Natural killer cell treated with Interleukin-12 subunit alpha and Interleukin-12 subunit beta and Interleukin-15 and Interleukin-18, amount 100 ng/mL, for 72 hours (primary cell): ENCODE measurements around the gene POU6F1. TPM values are rescaled to one million over a fixed set of nuclear protein-coding genes. Genes with fewer than 3 reads are reported as not detected.
"Not testable (repeated sequence)": the region's sequence is repeated elsewhere in the genome, so short reads cannot be mapped to it uniquely, and the experiment has no call there.

ENCODE experiments used
- ATAC-seq, 2 donors: fragments of 150-1000 bp; cut with Tn5 transposase in 1 of 2; sonication (Bioruptor Pico), chemical (Tn5 transposase) in 1 of 2; 2 replicates each; pipeline ENCODE4 v1.10.0; 2021
- DNase-seq: peaks from one replicate; pipeline ENCODE4 v3.0.0; 2022; ENCODE audit warnings: low spot score
- H3K27ac Mint-ChIP-seq, 2 donors: 1 replicate in 1 of 2; 2 replicates in 1 of 2; pipeline ENCODE4 v1.8.0; 2022; ENCODE audit warnings: mixed read lengths in 2 of 2, mild to moderate bottlenecking in 1 of 2, moderate library complexity in 1 of 2
- H3K27me3 Mint-ChIP-seq, 2 donors: 1 replicate in 1 of 2; 2 replicates in 1 of 2; pipeline ENCODE4 v1.8.0; 2022; ENCODE audit warnings: mixed read lengths in 2 of 2
- H3K36me3 Mint-ChIP-seq: one replicate; pipeline ENCODE4 v1.8.0; 2022; ENCODE audit warnings: mixed read lengths
- H3K4me1 Mint-ChIP-seq, 2 donors: 1 replicate in 1 of 2; 2 replicates in 1 of 2; pipeline ENCODE4 v1.8.0; 2022; ENCODE audit warnings: low read depth in 2 of 2, mixed read lengths in 2 of 2, mild to moderate bottlenecking in 1 of 2
- H3K4me3 Mint-ChIP-seq: one replicate; pipeline ENCODE4 v1.8.0; 2022; ENCODE audit warnings: mixed read lengths
- H3K9me3 Mint-ChIP-seq: 2 replicates; pipeline ENCODE4 v1.8.0; 2022; ENCODE audit warnings: mixed read lengths
- total RNA-seq, 2 donors: library from RNA; stranded (reverse); gene quantifications; one replicate each; pipeline ENCODE4 v1.2.3, GENCODE V29; 2022

POU6F1 gene
- total RNA-seq, 2 donors from 2014 or later = 3.6 to 5.3 TPM

DNA sequence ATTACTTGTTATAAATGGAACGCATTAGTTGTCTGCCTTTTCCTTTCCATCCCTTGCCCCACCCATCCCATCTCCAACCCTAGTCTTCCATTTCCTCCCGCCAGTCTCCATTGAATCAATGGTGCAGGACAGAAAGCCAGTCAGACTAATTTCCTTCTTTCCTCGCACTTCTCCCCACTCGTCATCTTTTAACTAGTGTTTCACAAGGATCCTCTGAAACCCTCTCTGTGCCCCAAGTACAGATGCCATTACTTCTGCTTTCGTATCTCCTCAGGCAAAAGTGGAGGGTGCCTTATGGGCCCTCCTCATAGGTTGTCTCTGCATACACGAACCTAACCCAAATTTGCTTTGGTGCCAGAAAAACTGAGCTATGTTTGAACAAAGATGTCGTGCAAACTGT, 25.0 kb upstream of the POU6F1 start:
- DNase-seq = no peak
- no peak overlapping the region for H3K4me3 Mint-ChIP-seq
- H3K9me3 Mint-ChIP-seq = no peaks in the 10 kb centered on the region
- no peaks in the 10 kb centered on the region for H3K27me3 Mint-ChIP-seq
- H3K36me3 Mint-ChIP-seq = peaks cover 24% of the 10 kb centered on the region
- ATAC-seq = no peak
- H3K27ac Mint-ChIP-seq = peak overlapping the region; percentile 26 to 63
- H3K4me1 Mint-ChIP-seq = peaks cover 58 to 61% of the 10 kb centered on the region in 2 donors

- peak overlapping the region in 1 of 2 donors; percentile 36 for H3K27ac Mint-ChIP-seq
- peaks cover 24% of the 10 kb centered on the region for H3K36me3 Mint-ChIP-seq
- H3K4me1 Mint-ChIP-seq = peaks cover 53 to 55% of the 10 kb centered on the region in 2 donors
- no peaks in the 10 kb centered on the region for H3K27me3 Mint-ChIP-seq
- ATAC-seq = no peak
- DNase-seq = no peak
- H3K9me3 Mint-ChIP-seq = no peaks in the 10 kb centered on the region
- peak overlapping the region; percentile 22 for H3K4me3 Mint-ChIP-seq
These were observed 24.3 kb upstream of the POU6F1 start for GRCh38 chr12:51242120-51242519.

GRCh38 chr12:51240971-51241370, 23.1 kb upstream of the POU6F1 start:
- ATAC-seq = no peak
- peaks cover 42 to 49% of the 10 kb centered on the region in 2 donors for H3K4me1 Mint-ChIP-seq

DNA sequence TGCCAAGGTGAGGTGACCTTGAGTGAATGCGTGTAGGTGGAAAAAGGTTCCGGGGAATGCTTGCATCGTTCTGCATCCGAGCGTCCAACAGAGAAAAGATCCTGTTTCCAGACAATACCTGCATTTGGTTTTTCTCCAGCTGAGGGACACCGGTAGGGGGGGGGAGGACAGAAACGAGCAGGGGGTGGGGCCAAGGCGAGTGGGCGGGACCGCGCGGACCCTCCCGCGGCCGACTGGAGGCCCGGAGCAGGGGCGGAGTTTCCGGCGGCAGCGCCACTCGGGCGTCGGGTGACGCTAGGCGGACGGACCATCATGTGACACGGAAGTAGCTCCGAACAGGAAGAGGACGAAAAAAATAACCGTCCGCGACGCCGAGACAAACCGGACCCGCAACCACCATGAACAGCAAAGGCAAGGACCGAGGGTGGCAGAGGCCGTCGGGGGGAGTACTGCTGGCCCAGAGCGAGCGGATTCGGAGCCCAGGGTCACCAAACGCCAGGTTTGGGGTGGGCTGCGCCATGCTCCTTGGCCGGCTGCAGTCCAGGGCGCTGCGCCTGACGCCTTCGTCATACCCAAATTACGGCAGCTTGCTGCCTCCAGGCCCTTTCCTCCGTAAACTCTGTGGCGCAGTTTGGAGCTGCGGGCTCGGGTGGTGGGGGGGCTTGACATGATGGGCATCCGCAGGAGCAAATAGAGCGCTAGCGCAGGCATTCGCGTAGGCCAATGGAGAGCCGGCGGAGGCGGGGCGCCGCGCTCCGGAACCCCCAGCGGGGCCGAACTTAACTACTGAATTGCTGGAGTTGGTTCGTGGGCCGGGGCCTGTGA, 20.9 kb upstream of the POU6F1 start, which contains the start of gene DAZAP2:
TSS of gene DAZAP2 (plus strand) at position 317 of the 825 bp plus-strand sequence. CDS start at position 399, 82 bp downstream.
- Mint-ChIP-seq H3K9me3 (no peaks in the 10 kb centered on the region), H3K4me1 (peaks cover 35 to 36% of the 10 kb centered on the region in 2 donors), H3K27me3 (no peaks in the 10 kb centered on the region), H3K27ac (peak within 1 kb of the TSS; percentile 96 to 98), H3K36me3 (peaks cover 24% of the 10 kb centered on the region), H3K4me3 (peak within 1 kb of the TSS; percentile 89)
- DNase-seq (peak; percentile 97), ATAC-seq (peak; percentile 97 to 98)

More at GRCh38 chr12:51240971-51241370, 23.1 kb upstream of the POU6F1 start:
- Mint-ChIP-seq H3K36me3 (peaks cover 24% of the 10 kb centered on the region), H3K4me3 (peak overlapping the region; percentile 89), H3K27me3 (no peaks in the 10 kb centered on the region), H3K9me3 (no peaks in the 10 kb centered on the region), H3K27ac (peak overlapping the region; percentile 96 to 98)
- no peak for DNase-seq

GRCh38 chr12:51238037-51238509, 20.2 kb upstream of the POU6F1 start:
- DNase-seq (no peak), ATAC-seq (no peak)
- peaks cover 34% of the 10 kb centered on the region in 2 donors for H3K4me1 Mint-ChIP-seq
- H3K4me3 Mint-ChIP-seq = peak overlapping the region; percentile 89
- peaks cover 23% of the 10 kb centered on the region for H3K36me3 Mint-ChIP-seq
- H3K27me3 Mint-ChIP-seq = no peaks in the 10 kb centered on the region
- H3K9me3 Mint-ChIP-seq = no peaks in the 10 kb centered on the region
- peak overlapping the region; percentile 96 to 98 for H3K27ac Mint-ChIP-seq

DNA sequence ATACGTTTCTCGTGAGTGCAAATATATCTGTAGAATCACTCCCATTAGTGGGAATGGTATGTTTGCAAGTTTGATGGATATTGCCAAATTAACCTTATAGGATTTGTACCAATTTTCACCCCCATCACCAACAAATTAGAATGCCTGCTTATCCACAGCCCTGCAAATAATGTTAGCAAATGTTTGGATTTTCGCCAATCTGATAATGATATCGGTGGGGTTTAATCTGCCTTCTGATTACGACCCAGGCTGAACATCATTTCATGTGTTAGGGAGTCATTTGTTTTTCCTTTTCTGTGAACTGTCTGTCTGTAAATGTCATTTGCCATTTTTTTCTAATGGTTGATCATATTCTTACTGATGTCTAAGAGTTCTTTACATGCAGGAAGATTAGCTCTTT, 16.7 kb upstream of the POU6F1 start:
- ATAC-seq = no peak
- no peaks in the 10 kb centered on the region for H3K27me3 Mint-ChIP-seq
- H3K4me3 Mint-ChIP-seq = no peak overlapping the region
- no peaks in the 10 kb centered on the region for H3K9me3 Mint-ChIP-seq
- no peak overlapping the region for H3K27ac Mint-ChIP-seq
- DNase-seq = no peak
- peaks cover 8 to 10% of the 10 kb centered on the region in 2 donors for H3K4me1 Mint-ChIP-seq
- no peaks in the 10 kb centered on the region for H3K36me3 Mint-ChIP-seq

DNA sequence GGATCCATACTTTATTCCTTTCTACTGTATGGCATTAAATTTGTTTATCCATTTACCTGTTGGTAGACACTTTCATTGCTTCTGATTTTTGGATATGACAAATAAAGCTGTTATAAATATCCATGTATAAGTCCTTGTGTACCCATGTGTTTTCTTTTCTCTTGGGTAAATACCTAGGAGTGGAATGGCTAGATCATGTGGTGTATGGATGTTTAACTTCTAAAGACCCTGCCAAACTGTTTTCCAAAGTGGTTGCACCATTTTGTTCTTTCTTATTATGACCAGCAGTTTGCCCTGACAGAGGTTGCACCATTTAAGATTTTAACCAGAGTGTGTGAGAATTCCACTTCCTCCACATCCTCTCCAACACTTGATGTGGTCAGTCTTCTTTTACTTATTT, 14.8 kb upstream of the POU6F1 start:
- H3K9me3 Mint-ChIP-seq = no peaks in the 10 kb centered on the region
- DNase-seq (no peak), ATAC-seq (no peak)
- peaks cover 0 to 3% of the 10 kb centered on the region in 2 donors for H3K4me1 Mint-ChIP-seq
- H3K27me3 Mint-ChIP-seq = no peaks in the 10 kb centered on the region
- H3K36me3 Mint-ChIP-seq = no peaks in the 10 kb centered on the region
- H3K27ac Mint-ChIP-seq = no peak overlapping the region
- H3K4me3 Mint-ChIP-seq = no peak overlapping the region

DNA sequence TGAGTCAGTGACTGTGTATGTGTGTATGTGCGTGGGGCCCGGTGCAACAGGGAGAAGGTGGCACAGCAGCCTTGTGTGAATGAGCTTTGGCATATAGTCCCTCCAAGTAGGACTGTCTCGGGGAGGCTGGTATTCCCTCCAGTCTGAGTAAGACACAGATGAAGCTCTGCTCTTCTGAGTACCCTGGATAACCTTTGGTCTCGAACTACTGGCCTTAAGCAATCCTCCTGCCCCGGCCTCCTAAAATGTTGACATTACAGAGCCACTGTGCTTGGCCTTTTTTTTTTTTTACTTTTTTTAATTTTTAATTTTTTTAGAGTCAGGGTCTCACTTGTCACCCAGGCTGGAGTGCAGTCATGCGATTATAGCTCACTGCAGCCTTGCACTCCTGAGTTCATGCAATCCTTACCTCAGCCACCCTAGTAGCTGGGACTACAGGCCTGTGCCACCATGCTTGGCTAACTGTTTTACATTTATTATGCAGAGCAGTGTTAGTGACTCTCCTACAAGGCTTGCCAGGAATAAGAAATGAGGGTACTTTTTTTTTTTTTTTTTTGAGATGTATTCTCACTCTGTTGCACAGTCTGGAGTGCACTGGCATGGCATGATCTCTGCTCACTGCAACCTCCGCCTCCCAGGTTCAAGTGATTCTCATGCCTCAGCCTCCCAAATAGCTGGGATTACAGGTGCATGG, 11.4 kb upstream of the POU6F1 start:
- DNase-seq (no peak), ATAC-seq (no peak)
- H3K36me3 Mint-ChIP-seq = no peaks in the 10 kb centered on the region
- no peak overlapping the region for H3K27ac Mint-ChIP-seq
- no peaks in the 10 kb centered on the region for H3K27me3 Mint-ChIP-seq
- no peaks in the 10 kb centered on the region for H3K9me3 Mint-ChIP-seq
- no peaks in the 10 kb centered on the region for H3K4me1 Mint-ChIP-seq
- no peak overlapping the region for H3K4me3 Mint-ChIP-seq

GRCh38 chr12:51227962-51228361, 10.1 kb upstream of the POU6F1 start:
- Mint-ChIP-seq H3K4me1 (no peaks in the 10 kb centered on the region), H3K36me3 (no peaks in the 10 kb centered on the region), H3K4me3 (no peak overlapping the region), H3K27me3 (no peaks in the 10 kb centered on the region), H3K27ac (no peak overlapping the region), H3K9me3 (no peaks in the 10 kb centered on the region)
- ATAC-seq (no peak), DNase-seq (no peak)

- not testable (repeated sequence) for H3K4me1 Mint-ChIP-seq, H3K36me3 Mint-ChIP-seq, H3K27me3 Mint-ChIP-seq, H3K9me3 Mint-ChIP-seq, ATAC-seq, DNase-seq, H3K4me3 Mint-ChIP-seq, H3K27ac Mint-ChIP-seq
These were observed 9.2 kb upstream of the POU6F1 start for GRCh38 chr12:51227112-51227511.

DNA sequence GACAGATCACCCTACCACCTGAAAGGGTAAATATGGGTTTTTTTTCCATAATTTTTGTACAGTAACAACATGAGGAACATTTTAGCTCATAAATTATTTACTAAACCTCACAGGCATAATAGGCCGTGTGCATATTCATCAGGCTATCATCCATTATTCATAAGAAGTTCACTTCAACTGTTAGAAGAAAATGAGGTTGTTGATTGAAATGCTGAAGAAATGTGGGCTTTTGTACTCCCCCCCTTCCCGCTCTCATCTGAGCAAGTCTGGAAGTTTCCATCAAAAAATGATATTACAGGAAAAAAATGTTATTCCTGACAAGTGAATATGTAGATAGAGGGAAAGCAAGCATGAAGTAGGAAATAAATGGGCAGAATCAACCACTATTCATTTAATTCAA, 7.9 kb upstream of the POU6F1 start:
- Mint-ChIP-seq H3K36me3 (no peaks in the 10 kb centered on the region), H3K9me3 (no peaks in the 10 kb centered on the region), H3K27ac (no peak overlapping the region), H3K4me1 (no peaks in the 10 kb centered on the region), H3K4me3 (no peak overlapping the region), H3K27me3 (no peaks in the 10 kb centered on the region)
- ATAC-seq (no peak), DNase-seq (no peak)

DNA sequence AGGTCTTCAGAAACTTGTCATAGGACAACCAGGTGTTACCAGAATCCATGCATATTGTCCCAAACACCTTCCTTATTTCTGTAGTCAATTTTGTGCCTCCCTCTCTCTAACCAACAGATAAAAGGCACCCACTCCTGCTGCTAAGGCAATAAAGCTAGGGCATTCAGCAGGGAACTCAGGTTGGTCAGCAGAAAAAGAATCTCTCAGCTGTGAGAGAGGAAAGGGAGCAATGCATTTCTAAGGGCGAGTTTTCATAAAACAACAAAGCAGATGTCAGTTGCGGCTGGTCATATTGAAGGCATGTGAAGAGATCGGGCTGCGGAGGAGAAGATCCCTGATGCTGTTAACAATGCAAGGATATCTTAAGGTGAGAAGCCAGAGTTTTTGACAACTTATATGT, 7.4 kb upstream of the POU6F1 start:
- ATAC-seq = no peak
- Mint-ChIP-seq H3K4me3 (no peak overlapping the region), H3K36me3 (no peaks in the 10 kb centered on the region), H3K4me1 (no peaks in the 10 kb centered on the region), H3K9me3 (no peaks in the 10 kb centered on the region), H3K27me3 (no peaks in the 10 kb centered on the region), H3K27ac (no peak overlapping the region)
- no peak for DNase-seq

DNA sequence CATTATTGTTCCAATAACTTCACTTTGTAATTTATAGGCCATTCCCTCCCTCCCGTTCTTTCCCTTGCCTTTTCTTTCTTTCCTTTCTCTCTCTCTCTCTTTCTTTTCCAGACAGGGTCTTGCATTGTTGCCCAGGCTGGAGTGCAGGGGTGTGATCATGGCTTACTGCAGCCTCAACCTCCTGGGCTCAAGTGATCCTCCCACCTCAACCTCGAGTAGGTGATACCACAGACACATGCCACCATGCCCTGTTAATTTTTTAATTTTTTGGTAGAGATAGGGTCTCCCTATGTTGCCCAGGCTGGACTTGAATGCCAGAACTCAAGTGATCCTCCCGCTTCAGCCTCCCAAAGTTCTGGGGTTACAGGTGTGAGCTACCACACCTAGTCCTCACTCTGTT, 6.8 kb upstream of the POU6F1 start:
- Mint-ChIP-seq H3K4me3 (no peak overlapping the region), H3K27me3 (no peaks in the 10 kb centered on the region), H3K4me1 (no peaks in the 10 kb centered on the region), H3K27ac (no peak overlapping the region), H3K36me3 (no peaks in the 10 kb centered on the region), H3K9me3 (no peaks in the 10 kb centered on the region)
- DNase-seq (no peak), ATAC-seq (no peak)

DNA sequence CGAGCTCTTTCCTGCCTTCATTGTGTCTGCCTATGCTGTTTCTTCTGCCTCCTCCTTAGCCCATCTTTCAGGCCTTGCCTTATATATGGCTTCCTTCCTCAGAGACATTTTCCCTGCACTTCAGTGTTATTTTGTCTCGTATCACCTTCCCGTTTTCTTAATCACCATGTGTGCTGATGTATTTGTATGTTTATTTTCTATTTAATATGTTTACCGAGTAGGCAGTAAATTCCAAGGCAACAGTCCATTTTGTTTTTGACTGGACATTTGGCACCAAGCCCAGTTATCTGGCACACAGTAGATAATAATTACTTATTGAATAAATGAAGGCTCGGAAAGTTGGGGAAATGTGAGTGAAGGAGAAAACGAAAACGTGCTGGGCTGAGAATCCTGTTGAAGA, 4.6 kb upstream of the POU6F1 start:
- H3K27me3 Mint-ChIP-seq = peaks cover 0 to 3% of the 10 kb centered on the region in 2 donors

More for the DNA sequence above, 4.6 kb upstream of the POU6F1 start:
- no peak overlapping the region for H3K4me3 Mint-ChIP-seq
- ATAC-seq (no peak), DNase-seq (no peak)
- peaks cover 7 to 8% of the 10 kb centered on the region in 2 donors for H3K4me1 Mint-ChIP-seq
- no peaks in the 10 kb centered on the region for H3K9me3 Mint-ChIP-seq
- H3K27ac Mint-ChIP-seq = no peak overlapping the region
- no peaks in the 10 kb centered on the region for H3K36me3 Mint-ChIP-seq
